GM12891 (cell line): ENCODE data around the gene CACNA1G.

Experiments used
- DNase-seq: peaks from one replicate; pipeline ENCODE4 v3.0.0; 2011; ENCODE audit warnings: low spot score; ENCODE audit not compliant: insufficient read length
- FAIRE-seq: peaks from 2 replicates; lab custom pipeline; 2011; peaks lifted over from hg19 to GRCh38; lab: Jason Lieb, UNC
- PAX5 ChIP-seq: IDR thresholded peaks from 2 replicates; pipeline ENCODE4 v1.6.1; 2011; ENCODE audit warnings: low read length, moderate library complexity, mild to moderate bottlenecking; ENCODE audit not compliant: insufficient read depth, severe bottlenecking
- POLR2A ChIP-seq: IDR thresholded peaks from 2 replicates; pipeline ENCODE4 v1.6.1; 2011; ENCODE audit warnings: low read depth, low read length, control low read depth
- POLR2AphosphoS5 ChIP-seq: IDR thresholded peaks from 2 replicates; pipeline ENCODE4 v1.6.1; 2011; ENCODE audit warnings: low read depth, low read length, control low read depth
- POU2F2 ChIP-seq: IDR thresholded peaks from 2 replicates; pipeline ENCODE4 v1.6.1; 2011; ENCODE audit warnings: low read depth, mild to moderate bottlenecking, control low read depth, low read length, moderate library complexity
- SPI1 ChIP-seq: IDR thresholded peaks from 2 replicates; pipeline ENCODE4 v1.6.1; 2011; ENCODE audit warnings: low read depth, low read length, control low read depth
- TAF1 ChIP-seq: IDR thresholded peaks from 2 replicates; pipeline ENCODE4 v1.6.1; 2011; ENCODE audit warnings: low read depth, low read length, control low read depth

CACNA1G gene

GRCh38 chr17:50656509-50656908 is 96.0 kb downstream of the CACNA1G start:
- TF ChIP-seq POLR2A (no peak), SPI1 (no peak), POU2F2 (no peak), POLR2AphosphoS5 (no peak), PAX5 (no peak), TAF1 (no peak)
- FAIRE-seq, result no peak
- no peak for DNase-seq

DNA sequence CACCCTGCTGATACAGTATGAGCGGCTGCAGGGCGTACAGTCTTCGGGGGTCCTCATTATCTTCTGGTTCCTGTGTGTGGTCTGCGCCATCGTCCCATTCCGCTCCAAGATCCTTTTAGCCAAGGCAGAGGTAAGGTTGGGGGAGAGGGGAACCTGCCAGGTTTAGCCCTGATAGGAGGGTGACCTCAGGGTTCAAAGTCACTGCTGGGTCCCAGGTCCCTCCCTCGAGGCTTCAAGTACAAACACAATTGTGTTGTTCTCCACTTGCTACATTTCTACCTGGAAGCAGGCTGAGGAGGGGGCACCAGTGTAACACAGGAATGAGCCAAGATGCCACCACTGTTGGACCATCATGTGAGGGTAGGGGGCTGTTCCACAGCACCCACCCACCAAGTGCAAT is 96.5 kb downstream of the CACNA1G start:
- FAIRE-seq (no peak), DNase-seq (no peak)
- TF ChIP-seq SPI1, result no peak
- TF ChIP-seq POLR2A, result no peak
- no peak for TF ChIP-seq PAX5
- no peak for TF ChIP-seq TAF1
- TF ChIP-seq POLR2AphosphoS5, result no peak
- no peak for TF ChIP-seq POU2F2

GRCh38 chr17:50657627-50658026 is 97.1 kb downstream of the CACNA1G start:
- no peak for TF ChIP-seq SPI1
- no peak for TF ChIP-seq TAF1
- no peak for TF ChIP-seq PAX5
- TF ChIP-seq POU2F2, result no peak
- no peak for TF ChIP-seq POLR2A
- no peak for FAIRE-seq
- no peak for DNase-seq

- no peak for DNase-seq
- TF ChIP-seq POLR2A, result no peak
- no peak for TF ChIP-seq PAX5
- no peak for TF ChIP-seq POLR2AphosphoS5
- TF ChIP-seq POU2F2, result no peak
- TF ChIP-seq TAF1, result no peak
- TF ChIP-seq SPI1, result no peak
- no peak for FAIRE-seq
These were observed 98.1 kb downstream of the CACNA1G start for GRCh38 chr17:50658616-50659015.

DNA sequence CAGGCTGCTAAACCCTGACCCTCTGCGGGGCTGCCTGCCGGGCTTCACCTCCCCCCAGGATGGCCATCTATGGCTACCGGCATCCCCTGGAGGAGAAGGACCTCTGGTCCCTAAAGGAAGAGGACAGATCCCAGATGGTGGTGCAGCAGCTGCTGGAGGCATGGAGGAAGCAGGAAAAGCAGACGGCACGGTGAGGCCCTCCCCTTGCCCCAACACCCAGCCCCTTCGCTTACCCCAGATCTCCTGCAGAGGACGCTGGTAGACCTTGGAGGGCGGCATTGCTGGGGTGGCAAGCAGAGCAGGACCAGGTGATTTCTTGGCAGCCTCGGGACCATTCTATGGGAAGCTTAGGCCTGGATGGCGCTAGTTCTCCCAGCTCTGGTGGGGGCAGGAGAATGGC is 98.7 kb downstream of the CACNA1G start:
- no peak for DNase-seq
- no peak for FAIRE-seq
- TF ChIP-seq POLR2AphosphoS5, result no peak
- no peak for TF ChIP-seq POLR2A
- no peak for TF ChIP-seq POU2F2
- no peak for TF ChIP-seq PAX5

DNA sequence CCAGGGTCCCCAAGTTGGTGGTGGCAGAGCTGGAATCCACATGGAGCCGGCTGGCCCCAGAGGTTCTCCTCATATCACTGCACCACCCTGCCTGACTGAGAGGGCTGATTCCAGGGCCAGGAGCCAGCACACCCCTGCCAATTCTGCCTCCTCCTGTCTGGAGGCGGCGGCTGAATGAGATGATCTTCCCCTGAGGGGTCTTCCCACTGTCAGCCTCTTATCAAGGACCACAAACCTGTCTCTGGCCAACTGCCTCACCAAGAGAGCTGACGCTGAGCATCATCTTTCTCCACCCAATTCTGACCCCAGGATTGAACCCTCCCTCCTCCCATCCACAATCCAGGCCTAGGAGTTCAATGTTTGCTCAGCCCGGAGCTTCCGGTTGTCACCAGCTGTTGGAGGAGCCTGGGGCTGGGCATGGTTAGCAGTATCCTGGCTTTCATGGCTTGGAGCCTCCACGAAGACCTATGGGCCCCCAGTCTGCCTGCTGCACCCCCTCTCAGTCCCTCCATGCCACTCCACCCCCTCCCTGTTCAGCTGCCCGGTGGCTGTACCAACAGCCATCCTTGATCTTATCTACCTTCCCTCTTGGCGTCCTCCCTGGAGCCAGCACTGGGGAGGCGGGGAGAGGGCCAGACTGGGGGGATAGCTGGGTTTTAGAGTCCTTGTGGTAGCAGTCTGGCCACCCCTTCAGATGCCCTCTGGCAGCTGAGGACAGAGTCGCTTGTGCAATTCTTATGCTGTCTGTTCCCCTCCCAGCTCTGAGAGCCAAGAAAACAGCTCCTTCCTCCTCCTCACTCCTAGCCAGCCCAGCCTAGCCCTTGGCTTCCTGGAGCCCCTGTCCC is 99.7 kb downstream of the CACNA1G start:
- FAIRE-seq (no peak), DNase-seq (no peak)
- TF ChIP-seq POLR2A (no peak), PAX5 (no peak), TAF1 (no peak), POU2F2 (no peak)

GRCh38 chr17:50660887-50661345 is 100.4 kb downstream of the CACNA1G start:
- TF ChIP-seq POU2F2 (no peak), PAX5 (no peak), POLR2AphosphoS5 (no peak), SPI1 (no peak), TAF1 (no peak), POLR2A (no peak)
- FAIRE-seq (no peak), DNase-seq (no peak)

DNA sequence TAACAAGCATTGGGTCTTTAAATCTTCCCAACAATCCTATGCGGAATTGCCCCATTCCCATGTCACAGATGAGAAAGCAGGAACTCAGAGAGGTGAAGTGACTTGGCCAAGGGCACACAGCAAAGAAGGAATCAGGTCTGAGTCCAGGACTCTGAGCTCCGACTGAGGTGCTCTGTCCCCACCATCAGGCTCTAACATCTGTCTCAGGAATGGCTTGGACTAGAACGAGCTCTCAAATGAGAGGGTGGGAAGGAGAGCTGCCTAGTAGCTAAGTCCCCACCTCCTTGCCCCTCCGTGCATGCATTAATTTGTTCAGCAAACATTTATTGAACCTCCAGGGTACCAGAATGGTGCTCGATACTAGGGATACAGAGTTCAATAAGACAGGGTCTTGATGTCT is 100.8 kb downstream of the CACNA1G start:
- no peak for DNase-seq
- TF ChIP-seq POLR2AphosphoS5 (no peak), POU2F2 (no peak), PAX5 (no peak), TAF1 (no peak), POLR2A (no peak), SPI1 (no peak)
- no peak for FAIRE-seq

- DNase-seq (no peak), FAIRE-seq (no peak)
- TF ChIP-seq POLR2AphosphoS5 (no peak), POLR2A (no peak), POU2F2 (no peak), PAX5 (no peak), TAF1 (no peak), SPI1 (no peak)
These were observed 101.4 kb downstream of the CACNA1G start for GRCh38 chr17:50661795-50662391.
